Stimulated activated CD8-positive, alpha-beta memory T cell treated with anti-CD3 and anti-CD28 coated beads, Interleukin-12 subunit alpha, Interleukin-12 subunit beta, amount 100 ng/mL, for 4 hours (primary cell): ENCODE results near the gene WIPF2.

Source experiments
- DNase-seq: peaks from one replicate; pipeline ENCODE4 v3.0.0-alpha.2; 2020; ENCODE audit warnings: low read depth

The WIPF2 gene

GRCh38 chr17:40218740-40219593 is at the start of gene WIPF2:
WIPF2 (plus strand) TSS chr17:40219304; CDS start chr17:40256460, 37,156 bp downstream.
- DNase-seq = peak; percentile 93

GRCh38 chr17:40170325-40170724 is 48.8 kb upstream of the WIPF2 start:
- no peak for DNase-seq

- DNase-seq = no peak
Observed at GRCh38 chr17:40171750-40172149, 47.4 kb upstream of the WIPF2 start.

GRCh38 chr17:40173091-40173777 is 45.9 kb upstream of the WIPF2 start:
- DNase-seq = no peak

GRCh38 chr17:40173778-40174135 is 45.3 kb upstream of the WIPF2 start:
- DNase-seq = no peak

- DNase-seq = no peak
Observed at GRCh38 chr17:40174514-40174913, 44.6 kb upstream of the WIPF2 start.

- no peak for DNase-seq
Observed at GRCh38 chr17:40175928-40176753, 43.0 kb upstream of the WIPF2 start.

GRCh38 chr17:40176754-40177110 is 42.4 kb upstream of the WIPF2 start:
- DNase-seq = no peak

- peak; percentile 78 for DNase-seq
Observed at GRCh38 chr17:40177275-40177874, 41.7 kb upstream of the WIPF2 start, which contains the start of gene RAPGEFL1. RAPGEFL1 (plus strand) TSS chr17:40177470; CDS start chr17:40177862, 392 bp downstream.

- DNase-seq = no peak
Observed at GRCh38 chr17:40178021-40178601, 41.0 kb upstream of the WIPF2 start.

GRCh38 chr17:40178660-40179059 is 40.4 kb upstream of the WIPF2 start:
- DNase-seq = no peak

GRCh38 chr17:40179923-40180659 is 39.0 kb upstream of the WIPF2 start:
- DNase-seq = no peak

GRCh38 chr17:40180694-40181093 is 38.4 kb upstream of the WIPF2 start:
- no peak for DNase-seq

GRCh38 chr17:40181205-40181604 is 37.9 kb upstream of the WIPF2 start:
- DNase-seq = no peak

- DNase-seq = no peak
Observed at GRCh38 chr17:40182606-40183005, 36.5 kb upstream of the WIPF2 start.

- no peak for DNase-seq
Observed at GRCh38 chr17:40187238-40187637, 31.9 kb upstream of the WIPF2 start.

- DNase-seq = no peak
Observed at GRCh38 chr17:40188694-40189093, 30.4 kb upstream of the WIPF2 start.

- DNase-seq = no peak
Observed at GRCh38 chr17:40190197-40191021, 28.7 kb upstream of the WIPF2 start.

- peak; percentile 42 for DNase-seq
Observed at GRCh38 chr17:40191237-40192208, 27.6 kb upstream of the WIPF2 start.
